ENCODE measurements around the gene NOL4.
"Not testable (repeated sequence)": the region's sequence is repeated elsewhere in the genome, so short reads cannot be mapped to it uniquely, and the experiment has no call there.

NOL4 gene

GRCh38 chr18:34224423-34225217, at the start of gene NOL4:
TSS of gene NOL4 (minus strand) at chr18:34224913. CDS start at chr18:34223253, 1,660 bp downstream.
- H3K27ac ChIP-seq = no peak within 1 kb of the TSS
- DNase-seq (ENCODE audit: low read depth, low spot score) = peak; percentile 12

GRCh38 chr18:34266029-34266428, 41.3 kb upstream of the NOL4 start:
- not testable (repeated sequence) for DNase-seq (ENCODE audit: low read depth, low spot score); H3K27ac ChIP-seq

- no peak overlapping the region for H3K27ac ChIP-seq
Observed at GRCh38 chr18:34261865-34262780, 37.4 kb upstream of the NOL4 start.

GRCh38 chr18:34258176-34258575, 33.5 kb upstream of the NOL4 start:
- DNase-seq (ENCODE audit: low read depth, low spot score) = no peak
- H3K27ac ChIP-seq = no peak overlapping the region

More at GRCh38 chr18:34261865-34262780, 37.4 kb upstream of the NOL4 start:
- DNase-seq (ENCODE audit: low read depth, low spot score) = no peak

- no peak overlapping the region for H3K27ac ChIP-seq
- DNase-seq (ENCODE audit: low read depth, low spot score) = no peak
Observed at GRCh38 chr18:34251919-34252318, 27.2 kb upstream of the NOL4 start.

GRCh38 chr18:34248727-34249126, 24.0 kb upstream of the NOL4 start:
- no peak for DNase-seq (ENCODE audit: low read depth, low spot score)
- no peak overlapping the region for H3K27ac ChIP-seq

GRCh38 chr18:34242739-34243138, 18.0 kb upstream of the NOL4 start:
- no peak for DNase-seq (ENCODE audit: low read depth, low spot score)
- no peak overlapping the region for H3K27ac ChIP-seq

- not testable (repeated sequence) for H3K27ac ChIP-seq; DNase-seq (ENCODE audit: low read depth, low spot score)
Observed at GRCh38 chr18:34233781-34234388, 9.2 kb upstream of the NOL4 start.

GRCh38 chr18:34225218-34225553, 473 bp upstream of the NOL4 start:
- no peak for DNase-seq (ENCODE audit: low read depth, low spot score)
- H3K27ac ChIP-seq = no peak overlapping the region

- DNase-seq (ENCODE audit: low read depth, low spot score) = no peak
- H3K27ac ChIP-seq = no peak overlapping the region
Observed at GRCh38 chr18:34223893-34224422, 755 bp downstream of the NOL4 start.

- no peak overlapping the region for H3K27ac ChIP-seq
- no peak for DNase-seq (ENCODE audit: low read depth, low spot score)
Observed at GRCh38 chr18:34223164-34223892, 1.4 kb downstream of the NOL4 start.

GRCh38 chr18:34222307-34223163, 2.2 kb downstream of the NOL4 start:
- DNase-seq (ENCODE audit: low read depth, low spot score) = no peak
- no peak overlapping the region for H3K27ac ChIP-seq

- no peak for DNase-seq (ENCODE audit: low read depth, low spot score)
Observed at GRCh38 chr18:34221971-34222306, 2.8 kb downstream of the NOL4 start.

GRCh38 chr18:34220081-34220815, 4.5 kb downstream of the NOL4 start:
- H3K27ac ChIP-seq = no peak overlapping the region
- no peak for DNase-seq (ENCODE audit: low read depth, low spot score)

More at GRCh38 chr18:34221971-34222306, 2.8 kb downstream of the NOL4 start:
- no peak overlapping the region for H3K27ac ChIP-seq

- DNase-seq (ENCODE audit: low read depth, low spot score) = no peak
- H3K27ac ChIP-seq = no peak overlapping the region
Observed at GRCh38 chr18:34219651-34220050, 5.1 kb downstream of the NOL4 start.

GRCh38 chr18:34212511-34212910, 12.2 kb downstream of the NOL4 start:
- no peak for DNase-seq (ENCODE audit: low read depth, low spot score)
- H3K27ac ChIP-seq = no peak overlapping the region

GRCh38 chr18:34207344-34207851, 17.3 kb downstream of the NOL4 start:
- no peak overlapping the region for H3K27ac ChIP-seq
- no peak for DNase-seq (ENCODE audit: low read depth, low spot score)

GRCh38 chr18:34203866-34204265, 20.8 kb downstream of the NOL4 start:
- no peak for DNase-seq (ENCODE audit: low read depth, low spot score)

More at GRCh38 chr18:34203866-34204265, 20.8 kb downstream of the NOL4 start:
- H3K27ac ChIP-seq = no peak overlapping the region
